NCI-H2171 (cell line): ENCODE measurements around the gene ARR3.
A peak's percentile ranks its signal among the peaks of the same experiment; 100 is the strongest.
"Not testable (repeated sequence)": the region's sequence is repeated elsewhere in the genome, so short reads cannot be mapped to it uniquely, and the experiment has no call there.

Source experiments
- DNase-seq: peaks from one replicate; lab custom pipeline; 2025; lab: John Stamatoyannopoulos, UW

The ARR3 gene

GRCh38 chrX:70280573-70280972, 12.4 kb downstream of the ARR3 start:
- DNase-seq, result no peak

- no peak for DNase-seq
Measured at GRCh38 chrX:70281951-70282350, 13.8 kb downstream of the ARR3 start, which contains the start of gene RAB41. Gene RAB41, plus strand, starts transcription at chrX:70282172. Its CDS starts 46 bp downstream, at chrX:70282218.

- no peak for DNase-seq
Measured at GRCh38 chrX:70289168-70289792, 21.1 kb downstream of the ARR3 start.

GRCh38 chrX:70289793-70290770, 21.9 kb downstream of the ARR3 start, which contains the start of the genes KIF4A and PDZD11:
Gene KIF4A, plus strand, starts transcription at chrX:70290104. Its CDS starts 355 bp downstream, at chrX:70290459.
Gene PDZD11, minus strand, starts transcription at chrX:70289927. Its CDS starts 586 bp downstream, at chrX:70289341.
- peak; percentile 67 for DNase-seq

GRCh38 chrX:70292788-70293187, 24.7 kb downstream of the ARR3 start:
- no peak for DNase-seq

GRCh38 chrX:70293621-70294020, 25.5 kb downstream of the ARR3 start:
- no peak for DNase-seq

GRCh38 chrX:70301716-70302115, 33.6 kb downstream of the ARR3 start:
- no peak for DNase-seq

GRCh38 chrX:70313503-70313902, 45.4 kb downstream of the ARR3 start:
- DNase-seq, result no peak

- no peak for DNase-seq
Measured at GRCh38 chrX:70322784-70323183, 54.6 kb downstream of the ARR3 start.

GRCh38 chrX:70323628-70324027, 55.5 kb downstream of the ARR3 start:
- not testable (repeated sequence) for DNase-seq

- no peak for DNase-seq
Measured at GRCh38 chrX:70324326-70324725, 56.2 kb downstream of the ARR3 start.

GRCh38 chrX:70331161-70331560, 63.0 kb downstream of the ARR3 start:
- no peak for DNase-seq
